H1 (cell line): ENCODE results near the gene HIBADH. TPM values are rescaled to one million over a fixed set of nuclear protein-coding genes. Genes with fewer than 3 reads are reported as not detected.

Experiments
- CTCF ChIA-PET: fragments of 300-600 bp; sonication (Branson Sonifier 250); formaldehyde crosslinking; loops from one replicate; lab custom pipeline; 2021; ENCODE audit not compliant: partially characterized antibody; lab: Charles Lee
- POLR2A ChIA-PET: fragments of 300-600 bp; sonication (Branson Sonifier 250); formaldehyde crosslinking; loops from one replicate; lab custom pipeline; 2021; ENCODE audit warnings: inconsistent platforms; ENCODE audit not compliant: partially characterized antibody; lab: Charles Lee
- DNase-seq, 2 experiments: peaks; one replicate each; pipeline versions ENCODE4 v3.0.0 to v3.0.0-alpha.2; 2010 to 2022; ENCODE audit warnings: low spot score in 2 of 2, low read depth in 1 of 2, mixed read lengths in 1 of 2
- FAIRE-seq: peaks from 2 replicates; lab custom pipeline; 2011; peaks lifted over from hg19 to GRCh38; lab: Jason Lieb, UNC
- H2AFZ ChIP-seq: 2 replicates; pipeline ENCODE4 v1.8.1; 2012; ENCODE audit warnings: low read length, inconsistent platforms
- H2AK5ac ChIP-seq: 2 replicates; pipeline ENCODE4 v1.6.1; 2013; ENCODE audit warnings: low read depth, low read length
- H2BK120ac ChIP-seq: replicated peaks from 2 replicates; pipeline ENCODE3; 2013; ENCODE audit warnings: low read depth, low read length, inconsistent platforms
- H2BK12ac ChIP-seq: 2 replicates; pipeline ENCODE4 v1.6.1; 2013; ENCODE audit warnings: low read depth, low read length
- H2BK15ac ChIP-seq: 2 replicates; pipeline ENCODE4 v1.6.1; 2013; ENCODE audit warnings: low read length
- H2BK20ac ChIP-seq: 2 replicates; pipeline ENCODE4 v1.6.1; 2013; ENCODE audit warnings: low read length
- H2BK5ac ChIP-seq: 2 replicates; pipeline ENCODE4 v1.6.1; 2013; ENCODE audit warnings: low read depth, low read length
- H3K14ac ChIP-seq: 2 replicates; pipeline ENCODE4 v1.6.1; 2013; ENCODE audit warnings: inconsistent platforms; ENCODE audit not compliant: insufficient read length
- H3K18ac ChIP-seq: 2 replicates; pipeline ENCODE4 v1.6.1; 2013; ENCODE audit warnings: low read length; ENCODE audit errors: extremely low read depth
- H3K23ac ChIP-seq: 2 replicates; pipeline ENCODE4 v1.6.1; 2013; ENCODE audit warnings: inconsistent platforms; ENCODE audit not compliant: insufficient read length
- H3K23me2 ChIP-seq: 2 replicates; pipeline ENCODE4 v1.6.1; 2013; ENCODE audit warnings: low read depth, low read length
- H3K27ac ChIP-seq: 2 replicates; pipeline ENCODE4 v1.6.1; 2011; ENCODE audit warnings: low read depth, low read length, inconsistent platforms
- H3K27me3 ChIP-seq, 4 experiments: replicated peaks in 1 of 4; 1 replicate in 1 of 4; 2 replicates in 3 of 4; pipeline versions ENCODE4 v1.6.1 to v1.8.1; 2011 to 2013; ENCODE audit warnings: low read length in 3 of 4, mild to moderate bottlenecking in 3 of 4, inconsistent platforms in 2 of 4, mixed read lengths in 2 of 4, moderate library complexity in 1 of 4; ENCODE audit not compliant: control insufficient read depth in 3 of 4, insufficient read depth in 3 of 4; ENCODE audit errors: extremely low read depth in 1 of 4
- H3K36me3 ChIP-seq, 4 experiments: 2 replicates each; pipeline versions ENCODE4 v1.6.1 to v1.8.1; 2011 to 2013; ENCODE audit warnings: mild to moderate bottlenecking in 4 of 4, low read length in 3 of 4, moderate library complexity in 2 of 4, control low read depth in 1 of 4, inconsistent platforms in 1 of 4; ENCODE audit not compliant: insufficient read depth in 4 of 4, control insufficient read depth in 2 of 4
- H3K4ac ChIP-seq: replicated peaks from 2 replicates; pipeline ENCODE3; 2013; ENCODE audit warnings: low read length, low read depth, mixed read lengths, inconsistent platforms; ENCODE audit not compliant: insufficient read length
- H3K4me1 ChIP-seq, 4 experiments: replicated peaks in 1 of 4; 1 replicate in 1 of 4; 2 replicates in 3 of 4; pipeline versions ENCODE4 v1.6.1 to v1.8.1; 2011 to 2013; ENCODE audit warnings: low read length in 3 of 4, inconsistent platforms in 2 of 4, mixed read lengths in 1 of 4; ENCODE audit not compliant: insufficient read depth in 4 of 4, control insufficient read depth in 3 of 4
- H3K4me2 ChIP-seq, 2 experiments: 2 replicates each; pipeline versions ENCODE4 v1.6.1 to v1.8.1; 2011 to 2013; ENCODE audit warnings: low read depth in 2 of 2, low read length in 2 of 2, control low read depth in 1 of 2, inconsistent platforms in 1 of 2, mild to moderate bottlenecking in 1 of 2; ENCODE audit not compliant: insufficient read depth in 1 of 2
- H3K4me3 ChIP-seq, 4 experiments: fragments of 200-600, 300-600 bp in 1 of 4; sonication (generic), shearing (Covaris generic), sonication (Bioruptor Twin) in 1 of 4; 2 replicates each; pipeline versions ENCODE4 v1.5.1 to v1.8.1; 2011 to 2016; ENCODE audit warnings: low read length in 4 of 4, low read depth in 3 of 4, control low read depth in 2 of 4, inconsistent platforms in 2 of 4, mild to moderate bottlenecking in 2 of 4, mixed read lengths in 1 of 4, moderate library complexity in 1 of 4; ENCODE audit not compliant: insufficient read depth in 2 of 4; ENCODE audit errors: extremely low read depth in 1 of 4
- H3K56ac ChIP-seq: replicated peaks from 2 replicates; pipeline ENCODE3; 2013; ENCODE audit warnings: low read depth, mild to moderate bottlenecking, mixed read lengths, low read length, inconsistent platforms; ENCODE audit not compliant: insufficient read length
- H3K79me1 ChIP-seq: 2 replicates; pipeline ENCODE4 v1.6.1; 2013; ENCODE audit warnings: low read depth, low read length, control low read depth
- H3K79me2 ChIP-seq, 2 experiments: 2 replicates each; pipeline versions ENCODE4 v1.6.1 to v1.8.1; 2012 to 2013; ENCODE audit warnings: low read length in 2 of 2, mild to moderate bottlenecking in 2 of 2, inconsistent platforms in 1 of 2; ENCODE audit not compliant: insufficient read depth in 2 of 2, control insufficient read depth in 1 of 2
- H3K9ac ChIP-seq, 4 experiments: replicated peaks in 1 of 4; 1 replicate in 1 of 4; 2 replicates in 3 of 4; pipeline versions ENCODE4 v1.6.1 to v1.8.1; 2011 to 2013; ENCODE audit warnings: low read depth in 3 of 4, low read length in 3 of 4, control low read depth in 2 of 4, mild to moderate bottlenecking in 2 of 4, moderate library complexity in 2 of 4, inconsistent platforms in 1 of 4; ENCODE audit errors: extremely low read depth in 1 of 4
- H3K9me3 ChIP-seq, 2 experiments: 2 replicates each; pipeline versions ENCODE4 v1.6.1 to v1.8.1; 2012 to 2013; ENCODE audit warnings: mild to moderate bottlenecking in 2 of 2, moderate library complexity in 2 of 2, control low read depth in 1 of 2, inconsistent platforms in 1 of 2, low read depth in 1 of 2, low read length in 1 of 2, mixed read lengths in 1 of 2; ENCODE audit not compliant: insufficient read depth in 2 of 2
- H4K20me1 ChIP-seq, 2 experiments: replicated peaks in 1 of 2; 2 replicates each; pipeline versions ENCODE3 to v1.8.1; 2011 to 2013; ENCODE audit warnings: inconsistent platforms in 2 of 2, low read length in 2 of 2, mild to moderate bottlenecking in 1 of 2; ENCODE audit not compliant: insufficient read depth in 2 of 2, control insufficient read depth in 1 of 2
- H4K5ac ChIP-seq: 2 replicates; pipeline ENCODE4 v1.6.1; 2013; ENCODE audit warnings: low read length, low read depth, mixed read lengths, inconsistent platforms; ENCODE audit not compliant: insufficient read length
- H4K8ac ChIP-seq: 2 replicates; pipeline ENCODE4 v1.8.0; 2013; ENCODE audit warnings: mild to moderate bottlenecking, moderate library complexity, low read length, inconsistent platforms; ENCODE audit not compliant: insufficient read depth; ENCODE audit errors: extremely low read depth
- H4K91ac ChIP-seq: replicated peaks from 2 replicates; pipeline ENCODE3; 2013; ENCODE audit warnings: low read length, mixed read lengths, inconsistent platforms; ENCODE audit not compliant: insufficient read length
- BACH1 ChIP-seq: IDR thresholded peaks from 2 replicates; pipeline ENCODE4 v1.6.1; 2012; ENCODE audit warnings: low read length, improper control_type of control experiment
- JUN ChIP-seq: IDR thresholded peaks from 2 replicates; pipeline ENCODE4 v1.6.1; 2011; ENCODE audit warnings: low read depth, mild to moderate bottlenecking, improper control_type of control experiment, low read length
- POLR2AphosphoS5 ChIP-seq: IDR thresholded peaks from 2 replicates; pipeline ENCODE4 v1.6.1; 2011; ENCODE audit warnings: low read depth, low read length
- RBBP5 ChIP-seq: IDR thresholded peaks from 2 replicates; pipeline ENCODE4 v1.7.1; 2012; ENCODE audit warnings: low read depth, mild to moderate bottlenecking, inconsistent platforms, low read length, moderate library complexity, borderline replicate concordance
- SIRT6 ChIP-seq: IDR thresholded peaks from one replicate; pipeline ENCODE4 v1.7.1; 2012; ENCODE audit warnings: low read length, inconsistent platforms
- WGBS, 2 experiments: shearing (Covaris generic) in 1 of 2; methylation state at CpG; one replicate each; pipeline versions ENCODE4 v1.1.6 to v1.1.7; 2013 to 2015; ENCODE audit warnings: low lambda C conversion rate in 2 of 2, mixed read lengths in 2 of 2, inconsistent platforms in 1 of 2, low coverage in 1 of 2, missing lambda C conversion rate in 1 of 2; ENCODE audit not compliant: insufficient replicate concordance in 2 of 2, insufficient coverage in 1 of 2, insufficient read length in 1 of 2; ENCODE audit errors: extremely low coverage in 1 of 2, missing lambda C conversion rate in 1 of 2; 5-methylcytosine and 5-hydroxymethylcytosine counted together
- polyA plus RNA-seq, 7 experiments: library from polyadenylated mRNA; depleted of rRNA in 3 of 7; stranded (reverse) in 5 of 7; unstranded in 2 of 7; fragments of >200 nt in 5 of 7; fragments of 200-250 nt in 2 of 7; gene quantifications; 1 replicate in 5 of 7; 2 replicates in 1 of 7; 4 replicates in 1 of 7; pipeline versions ENCODE4 v1.2.1 to v1.2.3, GENCODE V29; 2011 to 2013; ENCODE audit warnings: missing spikeins in 2 of 7, mixed read lengths in 2 of 7
- total RNA-seq: library from RNA; stranded (reverse); fragmentation: NEBNext Ultra II Directional; extraction: Animal tissue kit (Norgen Biotek cat#: 25700); gene quantifications from 2 replicates; pipeline ENCODE4 v1.2.1, GENCODE V29; 2021

HIBADH gene
- total and polyA plus RNA-seq, 2 of the 8 experiments (the other 6 are each of a cell fraction or from before 2014, with no cell fraction given) = 30.1 to 39.5 TPM

- Histone ChIP-seq H2BK5ac (no peak overlapping the region), H4K91ac (no peak overlapping the region), H2AFZ (no peak overlapping the region), H4K20me1 (no peaks in the 10 kb centered on the region), H3K27me3 (no peaks in the 10 kb centered on the region), H2BK120ac (no peak overlapping the region), H2BK20ac (no peak overlapping the region), H3K56ac (no peak overlapping the region), H3K4me1 (no peaks in the 10 kb centered on the region), H3K27ac (no peak overlapping the region), H2BK12ac (no peak overlapping the region), H3K14ac (no peak overlapping the region), H3K79me1 (no peaks in the 10 kb centered on the region), H3K4me2 (no peak overlapping the region), H3K36me3 (peaks cover 0 to 6% (median 4%) of the 10 kb centered on the region in 4 experiments; a peak in 2 of 8 replicates), H4K8ac (no peak overlapping the region), H3K4me3 (no peak overlapping the region), H3K4ac (no peak overlapping the region), H3K23me2 (no peaks in the 10 kb centered on the region), H3K9ac (no peak overlapping the region), H3K9me3 (no peaks in the 10 kb centered on the region), H3K18ac (no peak overlapping the region), H2BK15ac (no peak overlapping the region), H3K79me2 (peaks cover 0 to 6% of the 10 kb centered on the region in 2 experiments; a peak in 2 of 4 replicates), H2AK5ac (no peak overlapping the region), H4K5ac (no peak overlapping the region), H3K23ac (no peak overlapping the region)
- FAIRE-seq = no peak
- POLR2A ChIA-PET = no interaction called here
- 75% methylated on average over 1 of the region's 1 CpG; no CpG with 5 or more reads in 1 of the 2 experiments for WGBS, 2 experiments
- CTCF ChIA-PET = no interaction called here
- no peak for DNase-seq
- TF ChIP-seq BACH1 (no peak), JUN (no peak), RBBP5 (no peak), POLR2AphosphoS5 (no peak), SIRT6 (no peak)
These were observed 15.2 kb downstream of the HIBADH start for GRCh38 chr7:27647489-27647888.
